ENCODE data around the gene NAB2.

- TF ChIP-seq CTCF (IDR thresholded peaks at IDR 0.05; ENCODE audit: low read length), result no peak
- no peak for TF ChIP-seq EZH2 (IDR thresholded peaks at IDR 0.05; ENCODE audit: borderline replicate concordance, low read length)
Observed at GRCh38 chr12:57110104-57111030, 21.5 kb downstream of the NAB2 start.
